Mucosa of descending colon (tissue), 3 donors: ENCODE results near the gene CEP131. TPM values are rescaled to one million over a fixed set of nuclear protein-coding genes. Genes with fewer than 3 reads are reported as not detected.
A peak's percentile ranks its signal among the peaks of the same experiment; 100 is the strongest.

Source experiments
- ATAC-seq: fragments of 200-7000 bp; cut with Tn5 transposase; one replicate; pipeline ENCODE4 v1.9.1; 2020; ENCODE audit warnings: mild to moderate bottlenecking, moderate library complexity
- DNase-seq, 3 donors: peaks; one replicate each; pipeline ENCODE4 v3.0.0-alpha.2; 2020
- H3K36me3 ChIP-seq: fragments of 200-600 bp; one replicate; pipeline ENCODE4 v1.8.0; 2021; ENCODE audit warnings: low read depth, mild to moderate bottlenecking
- H3K4me1 ChIP-seq: fragments of 200-600 bp; one replicate; pipeline ENCODE4 v1.8.0; 2021; ENCODE audit warnings: low read depth, mild to moderate bottlenecking
- H3K4me3 ChIP-seq: fragments of 200-600 bp; one replicate; pipeline ENCODE4 v1.8.0; 2021; ENCODE audit warnings: mild to moderate bottlenecking
- H3K9me3 ChIP-seq: fragments of 200-600 bp; one replicate; pipeline ENCODE4 v1.8.0; 2021; ENCODE audit warnings: mild to moderate bottlenecking
- CTCF ChIP-seq: fragments of 200-600 bp; IDR thresholded peaks from one replicate; pipeline ENCODE4 v1.8.0; 2022; ENCODE audit warnings: antibody characterized with exemption, mild to moderate bottlenecking
- intact Hi-C, 2 donors: fragments of 100-400 bp; cut with DNase I in 1 of 2; cut with micrococcal nuclease in 1 of 2; formaldehyde crosslinking; loops; one replicate each; pipeline versions ENCODE4 v1.11.0 to v1.11.1; 2022; cut with DNase I, micrococcal nuclease
- total RNA-seq, 3 donors: library from RNA; stranded (reverse); fragmentation: NEBNext Ultra II Directional in 2 of 3; extraction: Animal tissue kit (Norgen Biotek cat#: 25700) in 2 of 3; gene quantifications; one replicate each; pipeline versions ENCODE4 v1.2.1 to v1.2.4, GENCODE V29; 2021 to 2023
- donor health status: DM: no; HTN: no; CAD: no; lungs with moderate emphysema.
- donor health status: DM: no; HTN: no; CAD: no.
- donor health status: DM: no; HTN: yes; CAD: no.

The CEP131 gene
- total RNA-seq, 3 donors from 2014 or later, result 5.7 to 9.3 (median 8.7) TPM

DNA sequence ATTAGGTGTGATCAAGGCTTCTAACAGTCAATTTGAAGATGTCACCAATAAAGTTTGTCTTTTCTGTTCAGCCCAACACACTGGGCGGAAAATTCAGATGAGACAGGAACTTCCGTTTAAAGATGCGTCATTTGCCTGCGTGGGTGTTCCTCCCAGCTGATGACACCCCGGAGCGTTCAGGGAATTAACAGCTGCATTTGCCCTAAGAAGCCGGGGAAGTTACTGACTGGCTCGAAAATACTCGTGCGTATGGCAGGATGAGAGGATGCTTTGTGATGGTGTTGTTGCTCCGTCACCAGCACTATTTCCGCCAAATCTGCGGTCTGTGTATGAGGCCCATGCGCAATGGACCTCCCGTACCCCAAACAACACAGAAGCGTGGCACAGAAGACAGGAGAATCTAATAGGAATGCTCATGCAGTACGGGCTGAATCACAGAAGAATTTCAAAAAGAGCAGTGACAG is 69.4 kb downstream of the CEP131 start:
- TF ChIP-seq CTCF, result no peak
- H3K4me3 ChIP-seq, result no peak overlapping the region
- H3K9me3 ChIP-seq, result no peaks in the 10 kb centered on the region
- intact Hi-C loops, result no loop called here
- no peaks in the 10 kb centered on the region for H3K4me1 ChIP-seq
- no peaks in the 10 kb centered on the region for H3K36me3 ChIP-seq
- ATAC-seq (peak; percentile 31), DNase-seq (no peak)

GRCh38 chr17:81152288-81152828 is 70.4 kb downstream of the CEP131 start:
- Histone ChIP-seq H3K4me1 (no peaks in the 10 kb centered on the region), H3K9me3 (no peaks in the 10 kb centered on the region), H3K36me3 (no peaks in the 10 kb centered on the region), H3K4me3 (no peak overlapping the region)
- TF ChIP-seq CTCF, result no peak
- DNase-seq (no peak), ATAC-seq (no peak)
- intact Hi-C loops, result no loop called here

DNA sequence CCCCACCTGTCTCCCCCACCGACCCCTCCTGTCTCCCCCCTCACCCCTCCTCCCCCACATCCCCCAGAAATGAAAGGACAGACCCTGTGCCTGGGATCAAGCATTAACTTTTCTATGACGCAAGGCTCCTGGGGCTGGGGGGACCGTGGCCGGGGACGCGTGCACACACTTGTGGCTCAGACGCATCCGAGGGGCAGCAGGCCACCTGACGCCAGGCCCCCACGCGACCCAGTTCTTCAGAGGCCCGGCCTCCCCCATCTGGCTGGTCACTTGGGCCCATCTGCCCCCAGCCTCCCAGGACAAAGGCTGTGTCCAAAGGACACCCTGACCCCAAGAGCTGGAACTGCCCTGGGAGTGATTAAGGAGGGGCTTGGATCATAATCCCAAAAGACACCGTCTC is 71.5 kb downstream of the CEP131 start:
- ATAC-seq, result no peak
- Histone ChIP-seq H3K4me3 (no peak overlapping the region), H3K4me1 (no peaks in the 10 kb centered on the region), H3K9me3 (no peaks in the 10 kb centered on the region), H3K36me3 (no peaks in the 10 kb centered on the region)
- DNase-seq, result no peak
- intact Hi-C loops, result no loop called here
- no peak for TF ChIP-seq CTCF

DNA sequence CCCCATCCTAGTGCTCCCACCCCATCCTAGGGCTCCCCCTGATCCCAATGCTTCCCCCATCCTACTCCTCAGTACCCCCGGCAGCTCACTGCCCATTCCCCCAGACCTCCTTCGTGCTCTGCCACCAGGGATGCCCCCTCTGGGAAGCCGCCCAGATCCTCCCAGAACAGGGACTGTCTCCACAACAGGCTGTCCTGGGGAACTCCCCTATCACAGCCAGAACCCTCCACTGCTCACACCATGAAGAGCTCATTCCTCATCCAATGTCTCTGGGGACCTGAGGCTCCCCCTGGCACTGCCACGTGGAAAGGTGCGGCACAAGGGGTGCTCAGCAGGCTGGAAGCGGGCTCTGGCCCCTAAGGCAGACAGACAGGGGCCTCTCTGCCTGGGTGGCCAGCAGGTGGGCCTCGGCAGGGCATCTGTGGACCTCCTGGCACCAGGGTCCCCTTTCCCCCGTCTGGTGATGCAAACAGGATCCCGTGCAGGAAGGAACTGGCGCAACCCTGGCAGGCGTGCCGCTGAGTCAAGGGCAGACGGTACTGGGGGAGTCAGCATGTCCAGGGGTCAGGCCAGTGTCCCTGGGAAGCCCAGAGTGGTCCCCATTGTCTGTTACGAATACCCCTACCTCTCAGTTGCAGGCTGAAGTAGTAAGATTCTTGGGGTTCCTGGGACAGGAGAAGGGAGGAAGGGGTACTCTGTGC is 72.2 kb downstream of the CEP131 start:
- TF ChIP-seq CTCF, result no peak
- DNase-seq (no peak), ATAC-seq (peak; percentile 35)
- no peaks in the 10 kb centered on the region for H3K9me3 ChIP-seq
- intact Hi-C loops, result no loop called here
- H3K36me3 ChIP-seq, result no peaks in the 10 kb centered on the region
- no peaks in the 10 kb centered on the region for H3K4me1 ChIP-seq
- H3K4me3 ChIP-seq, result no peak overlapping the region

DNA sequence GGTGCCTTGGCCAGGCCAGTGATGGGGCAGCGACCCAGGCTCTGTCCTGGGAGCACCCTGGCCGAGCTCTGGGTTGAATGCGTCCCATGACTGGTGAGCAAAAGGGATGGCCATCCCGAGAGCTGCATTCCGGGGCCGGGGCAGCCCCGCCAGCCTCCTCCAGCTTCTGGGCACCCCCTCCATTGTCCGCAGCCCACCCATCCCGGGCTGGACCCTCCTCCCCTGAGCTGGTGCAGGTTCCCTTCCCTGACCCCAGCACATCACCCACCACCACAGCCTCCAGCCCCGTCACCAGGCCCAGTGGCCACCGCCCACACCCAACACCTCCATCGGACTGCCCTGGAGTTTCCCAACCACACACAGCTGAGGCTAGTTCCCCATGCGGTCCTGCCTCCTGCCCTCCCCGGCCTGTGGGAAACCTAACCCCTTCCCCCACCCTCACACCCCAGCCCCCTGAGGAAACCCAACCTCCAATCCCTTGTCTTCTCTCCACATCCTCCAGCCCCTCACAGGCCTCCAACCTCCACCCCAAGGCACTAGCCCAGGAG is 73.7 kb downstream of the CEP131 start:
- no peaks in the 10 kb centered on the region for H3K4me1 ChIP-seq
- H3K4me3 ChIP-seq, result no peak overlapping the region
- no peaks in the 10 kb centered on the region for H3K36me3 ChIP-seq
- H3K9me3 ChIP-seq, result no peaks in the 10 kb centered on the region
- no peak for ATAC-seq
- no peak for DNase-seq
- no peak for TF ChIP-seq CTCF
- intact Hi-C loops, result no loop called here
